IMR-90 (cell line): Measurements from ENCODE around the gene SLIT1. TPM values are rescaled to one million over a fixed set of nuclear protein-coding genes. Genes with fewer than 3 reads are reported as not detected.

ENCODE experiments used
- ATAC-seq: fragments of 200-7000 bp; cut with Tn5 transposase; 2 replicates; pipeline ENCODE4 v1.9.1; 2020; ENCODE audit warnings: low read depth, mild to moderate bottlenecking, moderate library complexity
- BruUV-seq: library from RNA; stranded (reverse); fragments of 400-500 nt; replicated peaks from 2 replicates; lab custom pipeline; 2021; lab: Mats Ljungman, UMichigan
- CTCF ChIA-PET: fragments of 300-600 bp; formaldehyde crosslinking; extraction: SDS; loops from one replicate; lab custom pipeline; 2021; ENCODE audit warnings: antibody characterized with exemption; lab: Yijun Ruan, JAX
- POLR2A ChIA-PET: fragments of 300-600 bp; sonication (Branson Sonifier 250); formaldehyde crosslinking; loops from one replicate; lab custom pipeline; 2022; ENCODE audit warnings: antibody characterized with exemption; ENCODE audit not compliant: unreplicated experiment; lab: Charles Lee
- DNase-seq: peaks from one replicate; pipeline ENCODE4 v3.0.0; 2013
- H2AFZ ChIP-seq: replicated peaks from 2 replicates; pipeline ENCODE3; 2013; ENCODE audit warnings: low read length, mild to moderate bottlenecking; ENCODE audit not compliant: poor library complexity
- H2AK5ac ChIP-seq: 2 replicates; pipeline ENCODE4 v1.6.1; 2013; ENCODE audit warnings: low read depth, low read length, inconsistent platforms
- H2AK9ac ChIP-seq: replicated peaks from 2 replicates; pipeline ENCODE3; 2013; ENCODE audit warnings: mild to moderate bottlenecking, low read depth, low read length, moderate library complexity; ENCODE audit not compliant: poor library complexity
- H2BK120ac ChIP-seq: 2 replicates; pipeline ENCODE4 v1.6.1; 2013; ENCODE audit warnings: low read depth, low read length, inconsistent platforms
- H2BK15ac ChIP-seq: 3 replicates; pipeline ENCODE4 v1.6.1; 2013; ENCODE audit warnings: low read depth, low read length, inconsistent platforms
- H2BK20ac ChIP-seq: 2 replicates; pipeline ENCODE4 v1.6.1; 2013; ENCODE audit warnings: low read depth, mild to moderate bottlenecking, inconsistent platforms, low read length, moderate library complexity
- H2BK5ac ChIP-seq: 2 replicates; pipeline ENCODE4 v1.6.1; 2013; ENCODE audit warnings: mild to moderate bottlenecking, low read depth, low read length, inconsistent platforms; ENCODE audit not compliant: poor library complexity, severe bottlenecking
- H3K14ac ChIP-seq: replicated peaks from 2 replicates; pipeline ENCODE4 v1.6.1; 2013; ENCODE audit warnings: low read depth, low read length, inconsistent platforms
- H3K18ac ChIP-seq: 2 replicates; pipeline ENCODE4 v1.6.1; 2013; ENCODE audit warnings: low read depth, low read length, control low read depth
- H3K23ac ChIP-seq: 2 replicates; pipeline ENCODE4 v1.6.1; 2013; ENCODE audit warnings: low read depth, low read length, inconsistent platforms
- H3K27ac ChIP-seq: 2 replicates; pipeline ENCODE4 v1.5.1; 2013; ENCODE audit warnings: mild to moderate bottlenecking, control low read depth, low read length; ENCODE audit not compliant: insufficient read depth
- H3K27me3 ChIP-seq: 2 replicates; pipeline ENCODE4 v1.6.1; 2013; ENCODE audit warnings: low read length; ENCODE audit not compliant: control insufficient read depth, insufficient read depth
- H3K36me3 ChIP-seq: 2 replicates; pipeline ENCODE4 v1.6.1; 2013; ENCODE audit warnings: low read length, mixed read lengths; ENCODE audit not compliant: control insufficient read depth, insufficient read depth
- H3K4ac ChIP-seq: 2 replicates; pipeline ENCODE4 v1.6.1; 2013; ENCODE audit warnings: low read depth, low read length, inconsistent platforms
- H3K4me1 ChIP-seq: 2 replicates; pipeline ENCODE4 v1.6.1; 2013; ENCODE audit warnings: low read length, mixed read lengths; ENCODE audit not compliant: control insufficient read depth, insufficient read depth
- H3K4me2 ChIP-seq: 2 replicates; pipeline ENCODE4 v1.6.1; 2013; ENCODE audit warnings: low read depth, mild to moderate bottlenecking, control low read depth, low read length, moderate library complexity
- H3K4me3 ChIP-seq: 2 replicates; pipeline ENCODE4 v1.5.1; 2013; ENCODE audit warnings: low read depth, mild to moderate bottlenecking, control low read depth, low read length, moderate library complexity; ENCODE audit not compliant: insufficient read depth
- H3K56ac ChIP-seq: 2 replicates; pipeline ENCODE4 v1.6.1; 2013; ENCODE audit warnings: low read length, inconsistent platforms; ENCODE audit not compliant: insufficient read depth; ENCODE audit errors: extremely low read depth
- H3K79me1 ChIP-seq, 2 experiments: 2 replicates each; pipeline ENCODE4 v1.6.1; 2013; ENCODE audit warnings: low read length in 2 of 2, inconsistent platforms in 1 of 2, low read depth in 1 of 2
- H3K9ac ChIP-seq: 2 replicates; pipeline ENCODE4 v1.6.1; 2013; ENCODE audit warnings: low read depth, low read length, control low read depth
- H3K9me1 ChIP-seq: 2 replicates; pipeline ENCODE4 v1.6.1; 2013; ENCODE audit warnings: low read length, inconsistent platforms; ENCODE audit not compliant: insufficient read depth
- H3K9me3 ChIP-seq: 2 replicates; pipeline ENCODE4 v1.6.1; 2013; ENCODE audit warnings: low read length; ENCODE audit not compliant: control insufficient read depth, insufficient read depth
- H4K20me1 ChIP-seq: 2 replicates; pipeline ENCODE4 v1.6.1; 2013; ENCODE audit warnings: low read length, inconsistent platforms; ENCODE audit not compliant: insufficient read depth
- H4K5ac ChIP-seq: 2 replicates; pipeline ENCODE4 v1.6.1; 2013; ENCODE audit warnings: mild to moderate bottlenecking, low read depth, low read length, control low read depth
- H4K8ac ChIP-seq, 2 experiments: 2 replicates each; pipeline ENCODE4 v1.6.1; 2013; ENCODE audit warnings: low read depth in 2 of 2, low read length in 2 of 2, control low read depth in 1 of 2, inconsistent platforms in 1 of 2
- H4K91ac ChIP-seq: 2 replicates; pipeline ENCODE4 v1.6.1; 2013; ENCODE audit warnings: low read depth, low read length, inconsistent platforms; ENCODE audit not compliant: insufficient read depth
- BHLHE40 ChIP-seq: fragments of 150-350 bp; IDR thresholded peaks from 2 replicates; pipeline ENCODE4 v1.6.1; 2016; ENCODE audit warnings: mild to moderate bottlenecking, low read depth, low read length
- CEBPB ChIP-seq: IDR thresholded peaks from 2 replicates; pipeline ENCODE4 v1.6.1; 2012; ENCODE audit warnings: low read depth, low read length, improper control_type of control experiment
- MAFK ChIP-seq: IDR thresholded peaks from 2 replicates; pipeline ENCODE4 v1.6.1; 2012; ENCODE audit warnings: low read depth, low read length, improper control_type of control experiment
- NFE2L2 ChIP-seq: fragments of 150-350 bp; IDR thresholded peaks from 2 replicates; pipeline ENCODE4 v1.6.1; 2016; ENCODE audit warnings: low read depth, mild to moderate bottlenecking, low read length
- POLR2A ChIP-seq: IDR thresholded peaks from 2 replicates; pipeline ENCODE4 v1.6.1; 2012; ENCODE audit warnings: mild to moderate bottlenecking, low read depth, low read length
- RAD21 ChIP-seq: IDR thresholded peaks from 2 replicates; pipeline ENCODE4 v1.6.1; 2012; ENCODE audit warnings: low read length, improper control_type of control experiment
- RCOR1 ChIP-seq: IDR thresholded peaks from 2 replicates; pipeline ENCODE4 v1.6.1; 2012; ENCODE audit warnings: mild to moderate bottlenecking, low read length, improper control_type of control experiment; ENCODE audit not compliant: insufficient replicate concordance
- SMC3 ChIP-seq: fragments of 150-350 bp; IDR thresholded peaks from 2 replicates; pipeline ENCODE4 v1.6.1; 2016; ENCODE audit warnings: low read depth, mild to moderate bottlenecking, antibody characterized with exemption, low read length, moderate library complexity
- WGBS, 2 experiments: methylation state at CpG; one replicate each; pipeline versions ENCODE4 v1.1.5 to v1.1.7; 2013; ENCODE audit warnings: missing lambda C conversion rate in 2 of 2; ENCODE audit not compliant: insufficient read length in 1 of 2; ENCODE audit errors: extremely low coverage in 2 of 2; 5-methylcytosine and 5-hydroxymethylcytosine counted together
- dilution Hi-C: fragments of 300-500 bp; cut with HindIII; formaldehyde crosslinking; loops from one replicate; pipeline ENCODE4 v1.14.3; 2018; ENCODE audit warnings: low sequenced_read_pairs; ENCODE audit not compliant: unreplicated experiment
- in situ Hi-C: fragments of 300-500 bp; cut with MboI; formaldehyde crosslinking; loops from 3 replicates; pipeline ENCODE4 v1.14.3; 2019; ENCODE audit warnings: low sequenced_read_pairs, inconsistent platforms, mixed read lengths
- intact Hi-C: fragments of 100-400 bp; cut with micrococcal nuclease; formaldehyde crosslinking; loops from 2 replicates; pipeline ENCODE4 v1.10.0; 2022
- polyA plus RNA-seq, 3 experiments: library from polyadenylated mRNA; depleted of rRNA; stranded (reverse); fragments of >200 nt; gene quantifications; 2 replicates each; pipeline ENCODE4 v1.2.3, GENCODE V29; 2012; ENCODE audit warnings: low replicate concordance in 1 of 3
- total RNA-seq: library from RNA; depleted of rRNA; stranded (reverse); fragments of >200 nt; gene quantifications from 2 replicates; pipeline ENCODE4 v1.2.3, GENCODE V29; 2012
- TF ChIP-seq, protein P1 (sequence below): conservative IDR thresholded peaks from 2 replicates; pipeline ENCODE4 v1.5.1; 2012; ENCODE audit warnings: mild to moderate bottlenecking, low read depth, low read length, improper control_type of control experiment
- TF ChIP-seq, protein P2 (sequence below): fragments of 150-350 bp; IDR thresholded peaks from 2 replicates; pipeline ENCODE4 v1.6.1; 2017; ENCODE audit warnings: mild to moderate bottlenecking, antibody characterized with exemption, low read length, low read depth

The SLIT1 gene
- total and polyA plus RNA-seq, 2 of the 4 experiments (the other 2 are of a cell fraction) = under 0.01 TPM

GRCh38 chr10:97022616-97023015, 163.1 kb downstream of the SLIT1 start:
- no peak overlapping the region for H3K27ac ChIP-seq
- intact Hi-C loops = no loop called here
- POLR2A ChIA-PET = no interaction called here

More at GRCh38 chr10:97022616-97023015, 163.1 kb downstream of the SLIT1 start:
- Histone ChIP-seq H2AK9ac (no peak overlapping the region), H4K20me1 (peaks cover 7% of the 10 kb centered on the region; the same call in 1 of the 2 replicates), H3K14ac (no peak overlapping the region; the same call in 1 of the 2 replicates), H3K4me3 (no peak overlapping the region), H3K9me3 (no peaks in the 10 kb centered on the region), H3K4ac (peak overlapping the region; percentile 46), H2AFZ (peak overlapping the region; percentile 33), H4K5ac (no peak overlapping the region), H3K9ac (no peak overlapping the region), H3K9me1 (peaks cover 13% of the 10 kb centered on the region; the same call in 1 of the 2 replicates), H2AK5ac (peak overlapping the region; percentile 95; the same call in 1 of the 2 replicates), H4K91ac (peak overlapping the region; percentile 11; the same call in 1 of the 2 replicates), H2BK5ac (no peak overlapping the region), H3K18ac (no peak overlapping the region), H3K56ac (no peak overlapping the region), H3K23ac (no peak overlapping the region), H4K8ac (no peak overlapping the region), H2BK15ac (peak overlapping the region; percentile 77; the same call in 1 of the 3 replicates), H3K27me3 (peaks cover 2% of the 10 kb centered on the region; the same call in 1 of the 2 replicates), H3K36me3 (no peaks in the 10 kb centered on the region), H3K79me1 (no peaks in the 10 kb centered on the region), H2BK120ac (peak overlapping the region; percentile 56), H3K4me1 (peaks cover 7% of the 10 kb centered on the region), H3K4me2 (no peak overlapping the region), H2BK20ac (peak overlapping the region; percentile 39; the same call in 1 of the 2 replicates)
- no peak for DNase-seq
- BruUV-seq = no TSS peak
- 98% methylated on average over 6 of the region's 7 CpGs; no CpG with 5 or more reads in 1 of the 2 experiments for WGBS, 2 experiments
- dilution Hi-C loops (no loop called here), in situ Hi-C loops (no loop called here)
- ATAC-seq = no peak
- TF ChIP-seq, protein P1, sequence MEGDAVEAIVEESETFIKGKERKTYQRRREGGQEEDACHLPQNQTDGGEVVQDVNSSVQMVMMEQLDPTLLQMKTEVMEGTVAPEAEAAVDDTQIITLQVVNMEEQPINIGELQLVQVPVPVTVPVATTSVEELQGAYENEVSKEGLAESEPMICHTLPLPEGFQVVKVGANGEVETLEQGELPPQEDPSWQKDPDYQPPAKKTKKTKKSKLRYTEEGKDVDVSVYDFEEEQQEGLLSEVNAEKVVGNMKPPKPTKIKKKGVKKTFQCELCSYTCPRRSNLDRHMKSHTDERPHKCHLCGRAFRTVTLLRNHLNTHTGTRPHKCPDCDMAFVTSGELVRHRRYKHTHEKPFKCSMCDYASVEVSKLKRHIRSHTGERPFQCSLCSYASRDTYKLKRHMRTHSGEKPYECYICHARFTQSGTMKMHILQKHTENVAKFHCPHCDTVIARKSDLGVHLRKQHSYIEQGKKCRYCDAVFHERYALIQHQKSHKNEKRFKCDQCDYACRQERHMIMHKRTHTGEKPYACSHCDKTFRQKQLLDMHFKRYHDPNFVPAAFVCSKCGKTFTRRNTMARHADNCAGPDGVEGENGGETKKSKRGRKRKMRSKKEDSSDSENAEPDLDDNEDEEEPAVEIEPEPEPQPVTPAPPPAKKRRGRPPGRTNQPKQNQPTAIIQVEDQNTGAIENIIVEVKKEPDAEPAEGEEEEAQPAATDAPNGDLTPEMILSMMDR = no peak
- no peak for TF ChIP-seq CEBPB
- TF ChIP-seq RAD21 = no peak
- no peak for TF ChIP-seq SMC3
- no peak for TF ChIP-seq NFE2L2
- no peak for TF ChIP-seq RCOR1
- no peak for TF ChIP-seq BHLHE40
- TF ChIP-seq, protein P2, sequence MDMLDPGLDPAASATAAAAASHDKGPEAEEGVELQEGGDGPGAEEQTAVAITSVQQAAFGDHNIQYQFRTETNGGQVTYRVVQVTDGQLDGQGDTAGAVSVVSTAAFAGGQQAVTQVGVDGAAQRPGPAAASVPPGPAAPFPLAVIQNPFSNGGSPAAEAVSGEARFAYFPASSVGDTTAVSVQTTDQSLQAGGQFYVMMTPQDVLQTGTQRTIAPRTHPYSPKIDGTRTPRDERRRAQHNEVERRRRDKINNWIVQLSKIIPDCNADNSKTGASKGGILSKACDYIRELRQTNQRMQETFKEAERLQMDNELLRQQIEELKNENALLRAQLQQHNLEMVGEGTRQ = no peak
- no peak for TF ChIP-seq MAFK
- TF ChIP-seq POLR2A = no peak
- CTCF ChIA-PET = interaction anchor here (0.6 kb wide), 1 partner anchor 37 kb away, joined by 4 read pairs; no protein-coding TSS in a partner anchor
